NCI-H2029 (cell line): ENCODE measurements around the gene BANF2.
A peak's percentile ranks its signal among the peaks of the same experiment; 100 is the strongest.

Source experiments
- DNase-seq: peaks from one replicate; lab custom pipeline; 2025; lab: John Stamatoyannopoulos, UW

The BANF2 gene

GRCh38 chr20:17664025-17664633, 35.6 kb upstream of the BANF2 start:
- no peak for DNase-seq

GRCh38 chr20:17665756-17666155, 34.0 kb upstream of the BANF2 start:
- no peak for DNase-seq

- no peak for DNase-seq
Observed at GRCh38 chr20:17666481-17666880, 33.3 kb upstream of the BANF2 start.

GRCh38 chr20:17667445-17667844, 32.3 kb upstream of the BANF2 start:
- no peak for DNase-seq

- DNase-seq, result no peak
Observed at GRCh38 chr20:17668432-17668831, 31.3 kb upstream of the BANF2 start.

GRCh38 chr20:17669306-17669931, 30.3 kb upstream of the BANF2 start:
- no peak for DNase-seq

GRCh38 chr20:17671011-17671410, 28.8 kb upstream of the BANF2 start:
- DNase-seq, result no peak

GRCh38 chr20:17671565-17671964, 28.2 kb upstream of the BANF2 start:
- DNase-seq, result no peak

- no peak for DNase-seq
Observed at GRCh38 chr20:17673084-17673483, 26.7 kb upstream of the BANF2 start.

GRCh38 chr20:17674722-17675518, 24.8 kb upstream of the BANF2 start:
- no peak for DNase-seq

GRCh38 chr20:17675519-17676377, 24.0 kb upstream of the BANF2 start:
- DNase-seq, result no peak

GRCh38 chr20:17676378-17676759, 23.4 kb upstream of the BANF2 start:
- no peak for DNase-seq

- DNase-seq, result no peak
Observed at GRCh38 chr20:17676942-17677341, 22.8 kb upstream of the BANF2 start.

- no peak for DNase-seq
Observed at GRCh38 chr20:17678295-17678694, 21.5 kb upstream of the BANF2 start.

GRCh38 chr20:17678886-17679285, 20.9 kb upstream of the BANF2 start:
- DNase-seq, result no peak

- DNase-seq, result peak; percentile 4
Observed at GRCh38 chr20:17679941-17680835, 19.6 kb upstream of the BANF2 start.

GRCh38 chr20:17680836-17681725, 18.7 kb upstream of the BANF2 start:
- DNase-seq, result peak; percentile 61

- DNase-seq, result no peak
Observed at GRCh38 chr20:17681726-17682102, 18.1 kb upstream of the BANF2 start.

- DNase-seq, result peak; percentile 95
Observed at GRCh38 chr20:17682103-17682888, 17.5 kb upstream of the BANF2 start, which contains the start of gene RRBP1. Gene RRBP1 (minus strand): TSS chr20:17682242. CDS start chr20:17660507, 21,735 bp downstream.

GRCh38 chr20:17682889-17683198, 16.9 kb upstream of the BANF2 start:
- no peak for DNase-seq
